ENCODE results near the gene FBXW5. TPM values are rescaled to one million over a fixed set of nuclear protein-coding genes. Genes with fewer than 3 reads are reported as not detected.
A peak's percentile ranks its signal among the peaks of the same experiment; 100 is the strongest.

FBXW5 gene
- total RNA-seq, 1 experiment from 2014 or later, result 88.0 TPM

GRCh38 chr9:136902259-136902821 is 42.2 kb downstream of the FBXW5 start:
- H3K79me2 ChIP-seq (ENCODE audit: insufficient read depth, low read length), result peaks cover 41% of the 10 kb centered on the region; the same call in 1 of the 2 replicates
- H3K9me2 ChIP-seq (ENCODE audit: insufficient read depth), result no peaks in the 10 kb centered on the region
- ChIA-PET POLR2A (no interaction called here), RAD21 (ENCODE audit: low non-redundant PET in 1 of 2, low total read pairs in 2 of 2, uncharacterized antibody in 2 of 2, unreplicated experiment in 2 of 2) (no interaction called here), CTCF (interaction anchor here (0.8 kb wide), 1 partner anchor 60 kb away, joined by 3 read pairs; the partner anchor contains the start of gene AJM1)
- intact Hi-C loops (cut with micrococcal nuclease), result no loop called here
- H2AFZ ChIP-seq (ENCODE audit: low read depth, low read length, poor library complexity, severe bottlenecking), result no peak overlapping the region
- BruUV-seq (replicated peaks), result no TSS peak
- TF ChIP-seq ZBTB33 (IDR thresholded peaks at IDR 0.05; ENCODE audit: extremely low read depth, insufficient replicate concordance, low read length) (no peak), EZH2 (IDR thresholded peaks at IDR 0.05) (no peak), POLR2A (IDR thresholded peaks at IDR 0.05; ENCODE audit: borderline replicate concordance, extremely low read depth, insufficient read depth, insufficient read length) (no peak), REST (IDR thresholded peaks at IDR 0.05; ENCODE audit: low read depth) (no peak), ELF1 (IDR thresholded peaks at IDR 0.05; ENCODE audit: borderline replicate concordance, low read depth) (no peak), RAD21 (IDR thresholded peaks at IDR 0.05; ENCODE audit: low read depth) (no peak), ZFX (IDR thresholded peaks at IDR 0.05) (no peak)
- H3K27ac ChIP-seq (ENCODE audit: low read depth, low read length), result peak overlapping the region; percentile 42
- H3K9ac ChIP-seq (ENCODE audit: low read length), result 0 out of 2 replicates have a peak overlapping the region, but pooled peaks have one; percentile 43
- no peak for ATAC-seq
- peaks cover 20 to 39% of the 10 kb centered on the region in 2 experiments; a peak in 3 of 4 replicates for H3K36me3 ChIP-seq (ENCODE audit: control insufficient read depth in 1 of 2, insufficient read depth in 2 of 2, low read length in 2 of 2)
- H4K20me1 ChIP-seq (ENCODE audit: insufficient read depth), result no peaks in the 10 kb centered on the region
- no peak overlapping the region for H3K4me3 ChIP-seq (replicated peaks in 1 of 2; ENCODE audit: low read depth in 1 of 2, low read length in 2 of 2)
- peaks cover 9 to 23% of the 10 kb centered on the region in 2 experiments for H3K4me1 ChIP-seq (ENCODE audit: control insufficient read depth in 1 of 2, insufficient read depth in 2 of 2, low read length in 2 of 2)
- no peaks in the 10 kb centered on the region for H3K27me3 ChIP-seq (ENCODE audit: insufficient read depth, low read length)
- H3K4me2 ChIP-seq (ENCODE audit: low read length), result peak overlapping the region; percentile 61
- DNase-seq (ENCODE audit: low read depth, low spot score), result no peak
- no peaks in the 10 kb centered on the region for H3K9me3 ChIP-seq (ENCODE audit: control insufficient read depth in 1 of 2, insufficient read depth in 1 of 2, low read depth in 1 of 2, low read length in 2 of 2)

Measured in HCT116 (cell line).